AG10803 (cell line): ENCODE data around the gene SGO2.

Experiments
- DNase-seq: peaks from one replicate; pipeline ENCODE4 v3.0.0; 2010; ENCODE audit warnings: low read depth
- H3K4me3 ChIP-seq: 2 replicates; pipeline ENCODE4 v1.5.1; 2011; ENCODE audit warnings: mild to moderate bottlenecking, low read length, control low read depth
- CTCF ChIP-seq: conservative IDR thresholded peaks from 2 replicates; pipeline ENCODE4 v1.5.1; 2011; ENCODE audit warnings: mild to moderate bottlenecking, low read length, control low read depth, inconsistent platforms

Gene SGO2

GRCh38 chr2:200498402-200499162 lies 27.4 kb upstream of the SGO2 start:
- no peak for TF ChIP-seq CTCF
- DNase-seq: peak; percentile 25
- H3K4me3 ChIP-seq: no peak overlapping the region

- TF ChIP-seq CTCF: no peak
- no peak overlapping the region for H3K4me3 ChIP-seq
- no peak for DNase-seq
Measured at GRCh38 chr2:200502196-200502595, 23.8 kb upstream of the SGO2 start.

- TF ChIP-seq CTCF: no peak
- no peak for DNase-seq
Measured at GRCh38 chr2:200506679-200507078, 19.3 kb upstream of the SGO2 start.

GRCh38 chr2:200507179-200507578 lies 18.8 kb upstream of the SGO2 start:
- no peak for DNase-seq
- no peak overlapping the region for H3K4me3 ChIP-seq
- TF ChIP-seq CTCF: no peak

More at GRCh38 chr2:200506679-200507078, 19.3 kb upstream of the SGO2 start:
- no peak overlapping the region for H3K4me3 ChIP-seq

GRCh38 chr2:200509235-200509611 lies 16.8 kb upstream of the SGO2 start:
- no peak for TF ChIP-seq CTCF
- DNase-seq: peak; percentile 21
- H3K4me3 ChIP-seq: peak overlapping the region; percentile 84

GRCh38 chr2:200509612-200510433 lies 16.2 kb upstream of the SGO2 start, which contains the start of gene KCTD18:
TSS of gene KCTD18 (minus strand) at chr2:200510068. CDS start at chr2:200507016, 3,052 bp downstream.
- TF ChIP-seq CTCF: peak; percentile 52
- DNase-seq: peak; percentile 83
- H3K4me3 ChIP-seq: peak within 1 kb of the TSS; percentile 84

- no peak for TF ChIP-seq CTCF
- H3K4me3 ChIP-seq: no peak overlapping the region
- no peak for DNase-seq
Measured at GRCh38 chr2:200515155-200515554, 10.9 kb upstream of the SGO2 start.
